Coronary artery (tissue), 2 donors: ENCODE data around the gene TBR1.
A peak's percentile ranks its signal among the peaks of the same experiment; 100 is the strongest.

Experiments
- DNase-seq: peaks from one replicate; pipeline ENCODE4 v3.0.0-alpha.2; 2017; ENCODE audit warnings: low spot score
- H3K27ac ChIP-seq, 2 donors: fragments of 200-600 bp; sonication (generic); one replicate each; pipeline ENCODE4 v1.5.1; 2016 to 2019
- H3K4me3 ChIP-seq: fragments of 200-600 bp; sonication (generic); 2 replicates; pipeline ENCODE4 v1.5.1; 2016; ENCODE audit warnings: mild to moderate bottlenecking, moderate library complexity
- TF ChIP-seq, protein P1 (sequence below): fragments of 200-600 bp; sonication (generic); IDR thresholded peaks from one replicate; pipeline ENCODE4 v1.5.1; 2019; ENCODE audit warnings: antibody characterized with exemption

TBR1 gene

DNA sequence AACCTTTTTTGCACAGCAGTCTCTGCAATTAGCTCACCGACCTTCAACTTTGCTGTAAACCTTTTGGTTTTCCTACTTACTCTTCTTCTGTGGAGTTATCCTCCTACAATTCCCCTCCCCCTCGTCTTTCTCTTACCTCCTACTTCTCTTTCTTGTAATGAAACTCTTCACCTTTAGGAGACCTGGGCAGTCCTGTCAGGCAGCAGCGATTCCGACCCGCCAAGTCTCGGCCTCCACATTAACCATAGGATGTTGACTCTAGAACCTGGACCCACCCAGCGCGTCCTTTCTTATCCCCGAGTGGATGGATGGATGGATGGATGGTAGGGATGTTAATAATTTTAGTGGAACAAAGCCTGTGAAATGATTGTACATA is 8.3 kb downstream of the TBR1 start:
- no peak for DNase-seq
- Histone ChIP-seq H3K4me3 (peak overlapping the region; percentile 66), H3K27ac (no peak overlapping the region)
- TF ChIP-seq, protein P1, sequence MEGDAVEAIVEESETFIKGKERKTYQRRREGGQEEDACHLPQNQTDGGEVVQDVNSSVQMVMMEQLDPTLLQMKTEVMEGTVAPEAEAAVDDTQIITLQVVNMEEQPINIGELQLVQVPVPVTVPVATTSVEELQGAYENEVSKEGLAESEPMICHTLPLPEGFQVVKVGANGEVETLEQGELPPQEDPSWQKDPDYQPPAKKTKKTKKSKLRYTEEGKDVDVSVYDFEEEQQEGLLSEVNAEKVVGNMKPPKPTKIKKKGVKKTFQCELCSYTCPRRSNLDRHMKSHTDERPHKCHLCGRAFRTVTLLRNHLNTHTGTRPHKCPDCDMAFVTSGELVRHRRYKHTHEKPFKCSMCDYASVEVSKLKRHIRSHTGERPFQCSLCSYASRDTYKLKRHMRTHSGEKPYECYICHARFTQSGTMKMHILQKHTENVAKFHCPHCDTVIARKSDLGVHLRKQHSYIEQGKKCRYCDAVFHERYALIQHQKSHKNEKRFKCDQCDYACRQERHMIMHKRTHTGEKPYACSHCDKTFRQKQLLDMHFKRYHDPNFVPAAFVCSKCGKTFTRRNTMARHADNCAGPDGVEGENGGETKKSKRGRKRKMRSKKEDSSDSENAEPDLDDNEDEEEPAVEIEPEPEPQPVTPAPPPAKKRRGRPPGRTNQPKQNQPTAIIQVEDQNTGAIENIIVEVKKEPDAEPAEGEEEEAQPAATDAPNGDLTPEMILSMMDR, result no peak

- H3K27ac ChIP-seq, result no peak overlapping the region
- DNase-seq, result no peak
- no peak overlapping the region for H3K4me3 ChIP-seq
- TF ChIP-seq, protein P1, result no peak
Measured at GRCh38 chr2:161424891-161425727, 9.0 kb downstream of the TBR1 start.

DNA sequence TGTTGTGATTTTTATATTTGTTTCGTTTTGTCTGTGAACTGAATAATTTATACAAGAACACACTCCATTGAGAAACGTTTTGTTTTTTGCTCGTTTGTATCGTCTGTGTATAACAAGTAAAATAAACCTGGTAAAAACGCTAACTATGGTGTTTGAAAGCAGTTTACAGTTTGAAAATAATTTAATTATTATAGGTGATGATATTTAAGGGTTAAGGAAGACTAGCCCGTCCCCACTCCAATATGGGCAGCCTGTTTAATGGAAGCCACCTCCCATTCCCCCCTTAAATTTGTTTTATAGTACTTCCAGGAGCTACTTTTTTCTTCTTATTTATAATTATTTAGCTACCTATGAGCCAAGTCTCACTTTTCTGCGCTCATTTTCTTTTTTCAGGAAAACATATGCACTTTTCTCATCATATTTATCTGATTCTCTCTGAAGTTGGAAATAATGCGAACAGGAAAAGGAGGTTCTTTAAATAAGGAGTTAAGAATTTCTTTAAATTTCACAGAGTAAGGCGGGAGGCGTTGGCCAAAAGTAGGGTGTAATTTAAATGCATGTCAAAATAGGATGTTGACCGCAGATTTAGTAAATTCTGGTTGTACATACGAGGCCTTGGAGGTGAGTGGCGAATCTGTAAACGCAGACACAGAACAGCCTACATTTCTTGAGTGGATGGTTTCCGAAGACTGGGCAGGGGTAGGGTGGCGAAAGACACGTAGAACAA is 9.8 kb downstream of the TBR1 start:
- TF ChIP-seq, protein P1, result no peak
- H3K27ac ChIP-seq, result no peak overlapping the region
- DNase-seq, result no peak
- no peak overlapping the region for H3K4me3 ChIP-seq

- peak overlapping the region; percentile 54 for H3K4me3 ChIP-seq
- DNase-seq, result no peak
- TF ChIP-seq, protein P1, result no peak
- no peak overlapping the region for H3K27ac ChIP-seq
Measured at GRCh38 chr2:161426455-161426921, 10.4 kb downstream of the TBR1 start.

- TF ChIP-seq, protein P1, result no peak
- DNase-seq, result no peak
- H3K4me3 ChIP-seq, result peak overlapping the region; percentile 54
- H3K27ac ChIP-seq, result no peak overlapping the region
Measured at GRCh38 chr2:161426922-161427663, 11.0 kb downstream of the TBR1 start.

DNA sequence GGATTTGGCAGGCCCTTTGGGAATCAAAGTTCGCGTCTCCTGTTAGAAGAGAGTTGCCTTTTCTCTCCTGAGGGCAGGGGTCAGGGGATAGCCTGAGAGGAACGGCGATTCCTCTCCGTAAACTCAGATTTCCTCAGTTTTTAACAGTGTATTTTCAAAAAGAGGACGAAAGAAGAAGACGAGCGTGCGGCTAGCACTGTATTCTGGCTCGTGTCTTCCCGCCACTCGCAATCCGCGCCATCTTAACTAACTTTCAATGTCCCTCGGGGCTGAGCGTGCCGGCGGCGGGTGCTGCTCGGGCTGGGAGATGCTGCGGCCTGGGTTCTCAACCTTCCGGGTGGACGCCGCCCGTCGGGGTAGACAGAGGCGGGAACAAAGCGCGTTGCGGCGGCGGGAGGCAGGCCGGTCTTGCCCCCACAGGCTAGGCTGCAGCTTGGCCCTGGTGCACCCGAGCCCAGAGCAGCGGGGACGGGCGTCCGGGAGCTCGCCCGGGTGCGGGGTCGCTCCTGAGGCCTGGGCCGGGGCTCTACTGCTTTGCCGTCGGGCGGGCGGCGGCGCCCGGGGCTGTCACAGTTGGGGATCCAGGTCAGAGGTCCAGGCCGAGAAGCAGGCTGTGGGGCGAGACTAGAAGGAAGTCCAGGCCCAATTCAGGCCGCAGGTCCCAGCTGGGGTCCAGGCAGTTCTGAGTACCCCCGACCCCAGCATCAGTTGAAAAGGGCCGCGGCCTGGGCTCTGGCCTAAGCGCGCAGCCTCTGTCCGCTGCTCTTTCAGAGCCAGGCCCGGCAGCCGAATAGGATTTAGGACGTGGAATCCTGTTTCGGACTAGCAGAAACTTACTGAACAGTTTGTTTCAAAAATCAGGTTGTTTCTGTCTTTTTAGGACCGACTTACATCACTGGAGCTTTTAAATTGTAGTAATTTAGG is 11.8 kb downstream of the TBR1 start:
- TF ChIP-seq, protein P1, result no peak
- Histone ChIP-seq H3K4me3 (peak overlapping the region; percentile 54), H3K27ac (no peak overlapping the region)
- no peak for DNase-seq
